Natural killer cell (primary cell): ENCODE measurements around the gene HELZ2. TPM values are rescaled to one million over a fixed set of nuclear protein-coding genes. Genes with fewer than 3 reads are reported as not detected.

Experiments
- ATAC-seq, 3 donors: fragments of 150-1000 bp in 2 of 3; fragments of 200-7000 bp in 1 of 3; cut with Tn5 transposase; 1 replicate in 1 of 3; 2 replicates in 2 of 3; pipeline ENCODE4 v1.10.0; 2021; ENCODE audit warnings: mild to moderate bottlenecking in 2 of 3, moderate library complexity in 2 of 3
- DNase-seq, 2 donors: peaks; one replicate each; pipeline versions ENCODE4 v3.0.0 to v3.0.0-alpha.2; 2013 to 2021; ENCODE audit warnings: mixed read lengths in 1 of 2
- H3K27ac ChIP-seq: one replicate; pipeline ENCODE4 v1.5.1; 2013; ENCODE audit warnings: mild to moderate bottlenecking, low read length
- H3K27me3 ChIP-seq: one replicate; pipeline ENCODE4 v1.6.1; 2013; ENCODE audit warnings: low read length; ENCODE audit not compliant: control insufficient read depth, insufficient read depth
- H3K36me3 ChIP-seq: one replicate; pipeline ENCODE4 v1.6.1; 2013; ENCODE audit warnings: low read length; ENCODE audit not compliant: control insufficient read depth, insufficient read depth
- H3K4me1 ChIP-seq: one replicate; pipeline ENCODE4 v1.6.1; 2013; ENCODE audit warnings: low read length; ENCODE audit not compliant: control insufficient read depth, insufficient read depth
- H3K4me3 ChIP-seq: one replicate; pipeline ENCODE4 v1.5.1; 2013; ENCODE audit warnings: low read length
- H3K9me3 ChIP-seq: one replicate; pipeline ENCODE4 v1.6.1; 2013; ENCODE audit warnings: low read length; ENCODE audit not compliant: control insufficient read depth, insufficient read depth
- H3K27ac Mint-ChIP-seq, 2 donors: one replicate each; pipeline ENCODE4 v1.8.0; 2022; ENCODE audit warnings: mild to moderate bottlenecking in 2 of 2, mixed read lengths in 2 of 2, moderate library complexity in 1 of 2
- H3K27me3 Mint-ChIP-seq, 2 donors: one replicate each; pipeline ENCODE4 v1.8.0; 2022; ENCODE audit warnings: low read depth in 2 of 2, mixed read lengths in 2 of 2
- H3K36me3 Mint-ChIP-seq: one replicate; pipeline ENCODE4 v1.8.0; 2022; ENCODE audit warnings: mixed read lengths
- H3K4me1 Mint-ChIP-seq, 2 donors: one replicate each; pipeline ENCODE4 v1.8.0; 2022; ENCODE audit warnings: mixed read lengths in 2 of 2
- H3K4me3 Mint-ChIP-seq: one replicate; pipeline ENCODE4 v1.8.0; 2022; ENCODE audit warnings: mild to moderate bottlenecking, moderate library complexity, mixed read lengths
- H3K9me3 Mint-ChIP-seq, 2 donors: one replicate each; pipeline ENCODE4 v1.8.0; 2022; ENCODE audit warnings: mixed read lengths in 2 of 2
- CTCF ChIP-seq: fragments of 200-600 bp; IDR thresholded peaks from one replicate; pipeline ENCODE4 v1.8.0; 2022; ENCODE audit warnings: antibody characterized with exemption
- WGBS: methylation state at CpG from one replicate; pipeline ENCODE4 v1.1.7; 2013; ENCODE audit warnings: missing lambda C conversion rate; ENCODE audit not compliant: insufficient coverage; 5-methylcytosine and 5-hydroxymethylcytosine counted together
- intact Hi-C: fragments of 100-400 bp; cut with micrococcal nuclease; formaldehyde crosslinking; loops from one replicate; pipeline ENCODE4 v1.14.2; 2022
- total RNA-seq, 4 donors: library from RNA; stranded (reverse); fragments of 120-200 nt in 1 of 4; gene quantifications; one replicate each; pipeline versions ENCODE4 v1.2.3 to v1.2.4, GENCODE V29; 2013 to 2022

Gene HELZ2
- total RNA-seq, 3 donors from 2014 or later (not counting 1 experiment from before 2014, with no cell fraction given), result 85.2 to 90.7 (median 89.4) TPM

GRCh38 chr20:63574829-63575743, 1.0 kb upstream of the HELZ2 start:
- peaks cover 0 to 9% of the 10 kb centered on the region in 2 donors for H3K27me3 Mint-ChIP-seq
- H3K4me3 ChIP-seq, result no peak overlapping the region
- H3K27ac Mint-ChIP-seq, result peak overlapping the region; percentile 82 to 88

GRCh38 chr20:63573647-63574131, 350 bp downstream of the HELZ2 start:
- peak overlapping the region; percentile 82 to 88 for H3K27ac Mint-ChIP-seq
- intact Hi-C loops, result no loop called here

More at GRCh38 chr20:63574829-63575743, 1.0 kb upstream of the HELZ2 start:
- WGBS, result 78% methylated on average over 26 of the region's 28 CpGs
- DNase-seq, result no peak
- no peak for TF ChIP-seq CTCF
- Mint-ChIP-seq H3K4me3 (peak overlapping the region; percentile 68), H3K4me1 (peaks cover 0 to 4% of the 10 kb centered on the region in 2 donors), H3K9me3 (no peaks in the 10 kb centered on the region), H3K36me3 (no peaks in the 10 kb centered on the region)
- Histone ChIP-seq H3K27me3 (peaks cover 2% of the 10 kb centered on the region), H3K36me3 (peaks cover 8% of the 10 kb centered on the region), H3K27ac (no peak overlapping the region), H3K4me1 (peaks cover 22% of the 10 kb centered on the region), H3K9me3 (no peaks in the 10 kb centered on the region)
- intact Hi-C loops, result no loop called here
- no peak for ATAC-seq

GRCh38 chr20:63572788-63573646, 1.0 kb downstream of the HELZ2 start:
- no peaks in the 10 kb centered on the region for H3K9me3 Mint-ChIP-seq
- no peaks in the 10 kb centered on the region for H3K36me3 Mint-ChIP-seq
- DNase-seq (no peak), ATAC-seq (no peak)
- peak overlapping the region; percentile 93 for H3K4me3 Mint-ChIP-seq
- H3K27me3 Mint-ChIP-seq, result peaks cover 0 to 2% of the 10 kb centered on the region in 2 donors
- WGBS, result 95% methylated on average over 34 of the region's 34 CpGs
- H3K27ac ChIP-seq, result no peak overlapping the region
- H3K27me3 ChIP-seq, result no peaks in the 10 kb centered on the region
- H3K27ac Mint-ChIP-seq, result peak overlapping the region; percentile 82 to 88
- H3K4me1 Mint-ChIP-seq, result peaks cover 8 to 17% of the 10 kb centered on the region in 2 donors
- H3K36me3 ChIP-seq, result peaks cover 8% of the 10 kb centered on the region
- intact Hi-C loops, result no loop called here
- peaks cover 42% of the 10 kb centered on the region for H3K4me1 ChIP-seq
- H3K9me3 ChIP-seq, result no peaks in the 10 kb centered on the region
- TF ChIP-seq CTCF, result no peak
- peak overlapping the region; percentile 73 for H3K4me3 ChIP-seq

More at GRCh38 chr20:63573647-63574131, 350 bp downstream of the HELZ2 start:
- no peaks in the 10 kb centered on the region for H3K9me3 Mint-ChIP-seq
- H3K27me3 Mint-ChIP-seq, result peaks cover 0 to 5% of the 10 kb centered on the region in 2 donors
- peaks cover 6 to 12% of the 10 kb centered on the region in 2 donors for H3K4me1 Mint-ChIP-seq
- peak overlapping the region; percentile 73 for H3K4me3 ChIP-seq
- H3K27ac ChIP-seq, result peak overlapping the region; percentile 67
- DNase-seq (no peak), ATAC-seq (peak; percentile 46 to 61 (median 46))
- H3K4me3 Mint-ChIP-seq, result peak overlapping the region; percentile 93
- H3K4me1 ChIP-seq, result peaks cover 35% of the 10 kb centered on the region
- no peak for TF ChIP-seq CTCF
- no peaks in the 10 kb centered on the region for H3K27me3 ChIP-seq
- H3K36me3 Mint-ChIP-seq, result no peaks in the 10 kb centered on the region
- H3K9me3 ChIP-seq, result no peaks in the 10 kb centered on the region
- peaks cover 8% of the 10 kb centered on the region for H3K36me3 ChIP-seq
- WGBS, result 1% methylated on average over 17 of the region's 24 CpGs
